Fibroblast of skin of back (primary cell): ENCODE results near the gene GCNT4.

Experiments used
- DNase-seq: peaks from one replicate; pipeline ENCODE4 v3.0.0-alpha.2; 2013

GCNT4 gene

DNA sequence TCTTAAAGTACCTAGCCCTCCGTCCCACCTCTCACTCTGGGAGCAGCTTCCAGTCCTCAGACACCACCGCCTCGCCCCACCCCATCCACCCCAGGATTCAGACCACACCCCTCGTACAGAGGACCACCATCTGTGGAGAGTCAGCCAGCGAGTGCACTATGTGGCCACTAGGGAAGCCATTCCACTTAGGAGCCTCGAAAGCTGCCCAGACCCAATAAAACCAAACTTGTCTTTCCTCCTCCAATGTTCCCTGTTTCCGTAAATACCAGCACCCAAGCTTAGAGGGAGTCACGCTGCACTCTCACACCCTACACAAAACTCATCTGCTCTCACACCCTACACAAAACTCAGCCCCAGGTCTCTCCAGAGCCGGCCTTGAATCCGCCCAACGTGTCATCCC, 1.9 kb downstream of the GCNT4 start:
- DNase-seq: peak; percentile 77

DNA sequence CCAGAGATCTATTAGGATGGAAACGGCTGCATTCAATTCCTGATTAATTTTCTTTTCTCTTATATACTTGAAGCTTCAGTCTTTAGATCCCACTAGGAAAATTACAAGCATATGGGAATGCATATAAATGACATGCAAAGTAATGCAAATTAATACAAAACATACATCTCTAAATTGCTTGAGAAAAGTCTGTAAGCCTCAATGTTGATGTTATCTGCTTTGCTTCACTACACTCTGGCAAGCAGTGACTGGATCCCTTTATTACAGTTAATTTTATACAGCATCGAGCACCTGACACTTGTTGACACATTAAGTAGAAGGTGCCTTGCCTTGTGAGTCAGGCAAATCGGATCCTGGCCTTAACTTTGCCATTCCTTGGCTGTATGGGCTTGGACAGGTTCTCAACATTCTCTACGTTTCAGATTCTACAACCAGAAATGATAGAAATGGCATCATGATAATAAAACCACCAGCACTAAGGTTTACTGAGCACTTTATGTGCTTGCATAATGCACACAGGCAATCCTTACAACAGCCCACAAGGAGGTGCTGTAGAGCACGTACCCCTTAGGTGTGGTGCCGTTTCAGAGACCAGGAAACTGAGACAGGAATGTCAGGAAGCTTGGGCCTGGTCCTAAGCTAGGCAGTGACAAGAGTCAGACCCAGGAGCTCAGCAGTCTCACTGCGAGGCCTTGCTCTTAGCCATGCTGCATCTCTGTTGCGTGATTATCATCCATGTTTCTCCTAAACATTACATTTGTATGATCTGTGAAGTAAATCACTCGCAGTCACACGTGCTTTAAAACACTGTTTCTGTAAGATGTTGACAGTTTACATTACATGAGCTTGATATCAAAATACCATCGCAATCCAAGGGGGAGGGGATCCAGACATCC, 2.7 kb downstream of the GCNT4 start:
- DNase-seq: peak; percentile 74

- peak; percentile 71 for DNase-seq
Measured at GRCh38 chr5:75048457-75048953, 3.9 kb downstream of the GCNT4 start.

- DNase-seq: no peak
Measured at GRCh38 chr5:75047356-75047755, 5.0 kb downstream of the GCNT4 start.

GRCh38 chr5:75046366-75047142, 5.8 kb downstream of the GCNT4 start:
- no peak for DNase-seq

- no peak for DNase-seq
Measured at GRCh38 chr5:75045071-75045470, 7.3 kb downstream of the GCNT4 start.

DNA sequence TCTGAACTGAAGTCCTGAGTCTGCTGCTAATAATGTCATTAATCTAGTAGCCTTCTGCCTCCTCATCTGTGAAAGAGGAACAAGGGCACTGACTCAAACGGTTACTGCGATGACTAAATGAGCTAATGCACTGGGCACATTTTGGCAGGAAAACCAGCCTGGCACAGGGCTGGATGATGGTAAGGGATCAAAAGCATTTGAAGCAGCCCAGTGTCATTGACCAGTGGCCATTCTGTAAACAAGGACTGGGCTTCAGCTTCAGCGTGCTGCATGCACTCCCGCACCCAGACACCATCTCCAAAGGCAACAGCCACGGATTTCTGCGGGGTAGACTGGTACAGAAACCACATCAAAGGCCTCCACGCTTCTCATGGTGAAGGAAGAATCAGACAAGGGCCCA, 8.0 kb downstream of the GCNT4 start:
- DNase-seq: no peak

GRCh38 chr5:75043633-75044264, 8.6 kb downstream of the GCNT4 start:
- DNase-seq: no peak

DNA sequence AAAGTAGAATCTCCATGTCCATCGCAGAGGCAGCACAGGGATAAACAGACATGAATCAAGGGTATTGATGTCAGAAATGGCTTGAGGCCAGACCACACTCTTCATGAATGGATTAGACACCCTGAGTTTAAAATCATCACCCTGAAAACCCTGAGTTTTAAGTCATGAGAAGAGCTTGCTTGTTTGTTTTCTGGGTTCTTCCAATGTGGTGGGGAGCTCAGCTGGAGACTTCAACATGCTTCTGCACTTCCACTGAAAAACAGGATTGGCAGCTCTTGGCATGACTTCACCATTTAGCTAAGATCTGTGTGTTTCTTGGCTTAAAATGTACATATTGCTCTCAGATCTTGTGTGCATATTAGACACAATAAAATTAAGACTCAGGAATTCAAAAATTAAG, 9.8 kb downstream of the GCNT4 start:
- peak; percentile 33 for DNase-seq

- peak; percentile 79 for DNase-seq
Measured at GRCh38 chr5:75040973-75041372, 11.4 kb downstream of the GCNT4 start.

DNA sequence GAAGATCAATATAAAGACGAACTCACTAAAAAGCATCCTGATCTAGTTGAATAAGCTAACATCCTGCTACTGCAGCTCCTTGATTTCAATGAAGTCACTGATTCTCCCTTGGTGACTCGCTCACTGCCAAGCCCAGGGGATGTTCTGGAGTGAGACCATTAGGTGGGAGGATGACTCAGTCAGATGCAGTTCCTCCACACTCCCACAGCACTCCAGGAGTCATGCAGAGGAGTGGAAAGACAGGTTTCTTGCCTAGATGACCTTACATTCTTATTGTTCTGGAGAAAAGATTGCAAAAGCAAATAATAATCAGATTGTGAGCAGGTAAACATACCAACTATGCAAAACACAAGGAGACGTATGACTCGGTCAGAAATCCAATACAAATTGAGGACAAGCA, 15.3 kb downstream of the GCNT4 start:
- peak; percentile 91 for DNase-seq

GRCh38 chr5:75034137-75034739, 18.1 kb downstream of the GCNT4 start:
- no peak for DNase-seq

GRCh38 chr5:75031366-75031765, 21.0 kb downstream of the GCNT4 start:
- DNase-seq: no peak

DNA sequence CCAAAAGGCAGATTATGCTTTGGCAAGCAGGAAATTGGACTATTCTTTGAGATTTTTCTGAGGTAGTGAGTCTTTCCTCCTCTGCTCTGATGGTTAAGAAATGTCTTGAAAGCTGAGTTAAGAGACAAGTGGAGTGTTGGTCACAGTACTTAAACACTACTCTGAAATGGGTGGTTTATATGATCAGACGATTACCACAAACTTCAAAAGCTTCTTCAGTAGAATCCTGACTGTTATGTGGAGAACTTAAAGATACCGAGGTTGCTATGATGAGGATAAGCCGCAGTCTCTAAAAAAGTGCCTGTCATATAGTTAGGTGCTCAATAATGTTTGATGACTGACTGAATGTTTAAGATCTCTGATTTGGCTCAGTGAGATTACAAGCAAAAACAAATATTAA, 24.3 kb downstream of the GCNT4 start:
- no peak for DNase-seq

DNA sequence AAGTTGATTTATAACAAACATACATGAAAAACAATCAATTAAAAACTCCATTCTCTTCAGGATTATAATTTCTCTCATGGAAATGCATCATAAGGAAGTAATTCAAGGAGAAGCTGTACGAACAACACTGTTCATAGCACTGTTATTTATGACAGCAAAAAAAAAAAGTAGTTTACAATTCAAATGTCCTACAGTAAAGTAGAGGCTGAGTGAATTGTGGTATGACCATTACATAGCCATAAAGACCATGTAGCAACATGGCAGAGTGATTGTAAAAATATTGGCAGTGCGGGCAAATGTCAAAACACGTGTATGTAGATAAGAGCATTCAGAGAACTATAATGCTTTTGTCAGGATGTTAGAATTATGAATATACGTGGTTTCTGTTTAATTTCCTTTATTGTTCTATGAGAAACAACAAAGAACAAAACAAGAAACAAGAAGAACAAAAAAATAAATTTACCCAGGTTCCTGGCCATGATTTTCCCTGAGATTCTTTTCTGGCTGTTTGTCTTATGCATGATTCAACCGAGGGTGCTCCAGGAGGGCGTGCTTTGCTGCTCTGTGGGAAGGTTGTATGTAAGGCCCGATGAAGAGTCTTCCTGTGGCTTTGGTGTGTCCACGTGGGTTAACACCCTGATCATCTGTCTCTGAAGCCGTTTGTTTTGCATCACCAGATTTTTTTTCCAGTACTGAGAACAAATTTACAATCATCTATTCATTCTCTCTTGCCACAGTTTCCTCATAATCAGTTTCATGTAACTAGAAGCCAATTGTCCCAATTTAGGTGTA, 28.8 kb downstream of the GCNT4 start:
- no peak for DNase-seq

DNA sequence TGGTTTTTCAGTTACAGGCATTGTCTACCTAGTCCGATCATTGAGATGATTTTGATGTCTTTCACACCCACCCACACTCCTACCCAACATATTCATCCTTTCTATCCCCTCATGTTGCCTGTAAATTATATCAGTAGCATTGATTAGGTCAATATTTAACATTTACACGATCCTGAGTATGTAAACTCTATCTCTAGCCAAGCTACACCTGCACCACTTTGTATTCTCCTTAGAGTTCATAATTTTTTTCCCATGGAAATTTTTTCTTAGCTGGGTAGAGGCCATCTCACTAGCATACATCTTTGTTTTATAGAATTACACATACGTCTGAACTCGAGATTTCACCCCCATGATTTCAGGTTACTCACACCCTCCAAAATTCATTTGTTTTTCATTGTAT, 30.6 kb downstream of the GCNT4 start:
- no peak for DNase-seq

DNA sequence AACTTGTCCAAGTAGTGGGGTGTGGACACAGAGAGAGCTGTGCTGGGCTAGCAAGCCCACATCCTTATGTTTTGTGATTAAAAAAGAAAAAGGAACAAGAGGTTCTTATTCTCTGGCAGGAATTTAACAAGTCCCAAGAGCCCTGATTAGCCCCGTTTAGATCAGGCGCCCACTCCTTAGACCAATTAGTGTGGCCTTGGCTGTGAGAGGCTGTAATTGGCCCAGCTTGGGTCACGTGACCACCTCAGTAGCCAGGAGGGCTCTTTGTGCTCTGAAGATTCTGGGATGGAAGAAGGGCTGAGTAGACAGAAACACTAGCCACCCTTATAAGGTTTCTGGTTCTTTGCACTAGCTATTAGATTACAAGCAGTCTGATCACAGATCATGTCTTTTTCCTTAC, 31.1 kb downstream of the GCNT4 start:
- no peak for DNase-seq

GRCh38 chr5:75020016-75020656, 32.2 kb downstream of the GCNT4 start:
- no peak for DNase-seq

DNA sequence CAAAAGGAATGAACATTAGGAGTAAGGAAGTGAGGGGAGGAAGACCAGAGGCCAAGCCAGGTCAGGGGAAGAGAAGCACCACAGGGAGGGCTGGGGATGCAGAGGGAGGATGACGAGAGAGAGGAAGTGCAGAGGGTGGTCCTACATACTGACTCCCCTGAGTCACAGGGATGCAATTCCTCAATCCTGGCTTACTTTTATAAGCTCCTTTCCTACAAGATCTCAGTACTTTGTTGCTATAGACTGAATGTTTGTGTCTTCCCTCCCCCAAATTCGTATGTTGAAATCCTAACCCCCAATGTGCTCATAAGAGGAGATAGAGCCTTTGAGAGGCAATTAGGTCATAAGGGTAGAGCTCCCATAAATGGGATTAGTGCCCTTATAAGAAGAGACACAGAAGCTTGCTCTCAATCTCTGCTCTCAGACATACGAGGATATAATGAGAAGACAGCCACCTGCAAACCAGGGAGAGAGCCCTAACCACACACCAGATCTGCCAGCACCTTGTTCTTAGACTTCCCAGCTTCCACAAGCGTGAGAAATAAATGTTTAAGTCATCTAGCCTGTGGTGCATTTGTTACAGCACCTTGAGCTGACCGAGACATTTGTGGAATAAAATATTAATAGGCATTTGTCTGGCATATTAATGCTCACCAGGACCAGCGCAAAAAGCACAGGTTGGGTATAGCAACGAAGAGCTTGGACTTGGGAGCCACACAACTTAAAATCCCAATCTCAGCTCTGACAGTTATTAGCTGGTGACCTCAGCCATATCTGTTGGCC, 33.4 kb downstream of the GCNT4 start:
- DNase-seq: peak; percentile 51

DNA sequence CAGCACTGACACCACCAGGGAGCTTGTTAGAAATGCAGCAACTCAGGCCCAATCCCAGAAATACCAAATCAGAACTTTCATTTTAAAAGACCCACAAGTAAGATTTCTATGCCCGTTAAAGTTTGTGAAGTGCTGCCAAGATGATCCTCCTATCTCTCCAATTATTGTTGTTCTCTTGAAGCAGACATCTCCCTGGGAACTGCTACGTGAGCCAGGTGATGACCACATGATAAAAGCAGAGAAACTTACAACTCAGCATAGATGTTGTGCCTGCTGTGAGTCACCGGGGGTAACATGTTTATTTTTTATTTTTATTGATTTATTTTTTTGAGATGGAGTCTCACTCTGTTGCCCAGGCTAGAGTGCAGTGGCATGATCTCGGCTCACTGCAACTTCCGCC, 34.4 kb downstream of the GCNT4 start:
- no peak for DNase-seq

- DNase-seq: no peak
Measured at GRCh38 chr5:75016896-75017295, 35.5 kb downstream of the GCNT4 start.
